ENCODE results near the gene SRPK1. TPM values are rescaled to one million over a fixed set of nuclear protein-coding genes. Genes with fewer than 3 reads are reported as not detected.
"Not testable (repeated sequence)": the region's sequence is repeated elsewhere in the genome, so short reads cannot be mapped to it uniquely, and the experiment has no call there.

SRPK1 gene
- total RNA-seq, 2 donors from 2014 or later, result 19.2 to 23.1 TPM

- ATAC-seq (no peak), DNase-seq (no peak)
- intact Hi-C loops (cut with DNase I), result no loop called here
Measured at GRCh38 chr6:35935469-35935868, 14.6 kb upstream of the SRPK1 start.

- no peak for DNase-seq
- intact Hi-C loops (cut with DNase I), result no loop called here
- no peak for ATAC-seq
Measured at GRCh38 chr6:35933844-35934243, 12.9 kb upstream of the SRPK1 start.

- ATAC-seq; DNase-seq; intact Hi-C loops (cut with DNase I): not testable (repeated sequence)
Measured at GRCh38 chr6:35931873-35932272, 11.0 kb upstream of the SRPK1 start.

GRCh38 chr6:35931120-35931561 lies 10.2 kb upstream of the SRPK1 start:
- no peak for ATAC-seq
- intact Hi-C loops (cut with DNase I), result no loop called here

GRCh38 chr6:35929601-35930000 lies 8.7 kb upstream of the SRPK1 start:
- DNase-seq (no peak), ATAC-seq (no peak)
- intact Hi-C loops (cut with DNase I), result no loop called here

More at GRCh38 chr6:35931120-35931561, 10.2 kb upstream of the SRPK1 start:
- DNase-seq, result peak; percentile 21

GRCh38 chr6:35926509-35927215 lies 5.8 kb upstream of the SRPK1 start:
- ATAC-seq (no peak), DNase-seq (no peak)
- intact Hi-C loops (cut with DNase I), result no loop called here

- DNase-seq (no peak), ATAC-seq (no peak)
- intact Hi-C loops (cut with DNase I), result no loop called here
Measured at GRCh38 chr6:35925961-35926360, 5.1 kb upstream of the SRPK1 start.

GRCh38 chr6:35924146-35924545 lies 3.2 kb upstream of the SRPK1 start:
- intact Hi-C loops (cut with DNase I), result no loop called here
- ATAC-seq (no peak), DNase-seq (no peak)

- DNase-seq, result no peak
- ATAC-seq, result no peak
- intact Hi-C loops (cut with DNase I), result no loop called here
Measured at GRCh38 chr6:35922139-35922554, 1.2 kb upstream of the SRPK1 start.

GRCh38 chr6:35919827-35920751 lies 809 bp downstream of the SRPK1 start:
- peak; percentile 23 for DNase-seq

GRCh38 chr6:35919085-35919826 lies 1.6 kb downstream of the SRPK1 start:
- ATAC-seq (no peak), DNase-seq (no peak)
- intact Hi-C loops (cut with DNase I), result no loop called here

More at GRCh38 chr6:35919827-35920751, 809 bp downstream of the SRPK1 start:
- ATAC-seq, result peak; percentile 40 to 45
- intact Hi-C loops (cut with DNase I), result no loop called here

GRCh38 chr6:35916893-35917292 lies 4.0 kb downstream of the SRPK1 start:
- intact Hi-C loops (cut with DNase I); ATAC-seq; DNase-seq: not testable (repeated sequence)

GRCh38 chr6:35916056-35916455 lies 4.8 kb downstream of the SRPK1 start:
- intact Hi-C loops (cut with DNase I), result no loop called here
- ATAC-seq (no peak), DNase-seq (no peak)

GRCh38 chr6:35914536-35914935 lies 6.4 kb downstream of the SRPK1 start:
- DNase-seq (no peak), ATAC-seq (no peak)
- intact Hi-C loops (cut with DNase I), result no loop called here

GRCh38 chr6:35911871-35912653 lies 8.8 kb downstream of the SRPK1 start:
- intact Hi-C loops (cut with DNase I), result no loop called here
- no peak for ATAC-seq
- DNase-seq, result peak; percentile 23

GRCh38 chr6:35909571-35909970 lies 11.3 kb downstream of the SRPK1 start:
- intact Hi-C loops (cut with DNase I); DNase-seq; ATAC-seq: not testable (repeated sequence)

GRCh38 chr6:35908753-35909401 lies 12.0 kb downstream of the SRPK1 start:
- DNase-seq; ATAC-seq; intact Hi-C loops (cut with DNase I): not testable (repeated sequence)

- intact Hi-C loops (cut with DNase I), result no loop called here
- ATAC-seq, result no peak
Measured at GRCh38 chr6:35907750-35908149, 13.1 kb downstream of the SRPK1 start.

More at GRCh38 chr6:35907750-35908149, 13.1 kb downstream of the SRPK1 start:
- DNase-seq, result no peak

All from left cardiac atrium (tissue), 4 donors.